ENCODE results near the gene MPC1.

Gene MPC1

DNA sequence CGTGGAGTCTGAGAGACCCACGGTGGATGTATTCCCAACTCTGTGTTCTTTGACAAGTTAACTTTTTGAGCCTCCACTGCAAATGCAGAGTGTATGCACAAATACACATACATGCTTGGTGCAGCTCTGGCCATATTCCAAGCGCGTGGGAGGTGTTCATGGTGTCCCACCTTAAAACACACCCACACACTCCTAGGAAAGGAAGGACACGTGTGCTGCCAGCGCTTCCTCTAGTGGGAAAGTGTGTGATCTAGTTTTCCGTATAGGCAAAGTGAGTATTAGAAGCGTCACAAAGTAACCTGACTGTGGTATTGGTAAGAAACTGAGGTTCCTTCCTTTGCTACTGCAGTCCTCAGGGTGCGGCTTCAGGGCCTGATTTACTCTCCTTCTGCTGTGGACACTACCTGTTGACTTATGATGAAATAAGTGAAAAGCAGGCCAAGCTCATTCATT lies 36.0 kb upstream of the MPC1 start:
- 0 out of 2 replicates have a peak overlapping the region, but pooled peaks have one; percentile 24 for H3K4me2 ChIP-seq (ENCODE audit: low read depth, low read length)
- H4K20me1 ChIP-seq (ENCODE audit: insufficient read depth, low read length) = no peaks in the 10 kb centered on the region
- H3K9me2 ChIP-seq (replicated peaks; ENCODE audit: insufficient read depth, low read length) = no peaks in the 10 kb centered on the region
- no peak overlapping the region for H3K4me3 ChIP-seq (ENCODE audit: low read length)
- no peaks in the 10 kb centered on the region for H3K79me2 ChIP-seq (ENCODE audit: low read length)
- H3K4me1 ChIP-seq (ENCODE audit: low read length) = peaks cover 25% of the 10 kb centered on the region
- TF ChIP-seq CTCF (IDR thresholded peaks at IDR 0.05; ENCODE audit: low read length) = no peak
- no peak for TF ChIP-seq EZH2phosphoT487 (IDR thresholded peaks at IDR 0.05; ENCODE audit: low read length)
- TF ChIP-seq EZH2 (optimal IDR thresholded peaks at IDR 0.05; ENCODE audit: low read depth, low read length) = no peak
- no peaks in the 10 kb centered on the region for H3K27me3 ChIP-seq (replicated peaks; ENCODE audit: insufficient read depth, low read length)
- no peak overlapping the region for H3K9ac ChIP-seq (ENCODE audit: low read length)
- H3K9me3 ChIP-seq (replicated peaks; ENCODE audit: insufficient read depth, low read length) = no peaks in the 10 kb centered on the region
- no peaks in the 10 kb centered on the region for H3K36me3 ChIP-seq (replicated peaks; ENCODE audit: insufficient read depth, low read length)
- H3F3A ChIP-seq (ENCODE audit: insufficient read depth, low read length) = peaks cover 16% of the 10 kb centered on the region
- no peak for DNase-seq
- H3K27ac ChIP-seq (ENCODE audit: low read length) = peak overlapping the region; percentile 93; the same call in 1 of the 2 replicates
- H2AFZ ChIP-seq (ENCODE audit: low read length) = no peak overlapping the region

DNA sequence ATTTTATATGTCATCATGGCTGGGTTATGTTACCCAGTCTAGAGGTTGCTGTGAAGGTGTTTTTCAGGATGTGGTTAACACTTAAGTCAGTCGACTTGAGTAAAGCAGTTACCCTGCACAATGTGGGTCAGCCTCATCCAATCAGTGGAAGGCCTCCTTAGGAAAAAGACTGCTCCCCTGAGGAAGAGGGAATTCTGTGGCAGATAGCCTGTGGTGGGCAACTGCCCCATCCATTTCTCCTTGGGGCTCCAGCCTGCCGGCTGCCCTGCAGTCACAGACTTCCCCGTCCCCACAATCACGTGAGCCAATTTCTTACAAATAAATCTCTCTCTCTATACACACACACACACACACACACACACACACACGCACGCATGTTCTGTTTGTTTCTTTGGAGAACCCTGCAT lies 34.5 kb upstream of the MPC1 start:
- H3K4me2 ChIP-seq (ENCODE audit: low read depth, low read length) = no peak overlapping the region
- peaks cover 16% of the 10 kb centered on the region for H3F3A ChIP-seq (ENCODE audit: insufficient read depth, low read length)
- H3K9me2 ChIP-seq (replicated peaks; ENCODE audit: insufficient read depth, low read length) = no peaks in the 10 kb centered on the region
- no peak for DNase-seq
- no peaks in the 10 kb centered on the region for H3K79me2 ChIP-seq (ENCODE audit: low read length)
- H3K27me3 ChIP-seq (replicated peaks; ENCODE audit: insufficient read depth, low read length) = no peaks in the 10 kb centered on the region
- peaks cover 25% of the 10 kb centered on the region for H3K4me1 ChIP-seq (ENCODE audit: low read length)
- H3K36me3 ChIP-seq (replicated peaks; ENCODE audit: insufficient read depth, low read length) = no peaks in the 10 kb centered on the region
- no peaks in the 10 kb centered on the region for H4K20me1 ChIP-seq (ENCODE audit: insufficient read depth, low read length)
- no peak for TF ChIP-seq CTCF (IDR thresholded peaks at IDR 0.05; ENCODE audit: low read length)
- no peak overlapping the region for H3K27ac ChIP-seq (ENCODE audit: low read length)
- no peak overlapping the region for H3K9ac ChIP-seq (ENCODE audit: low read length)
- no peak overlapping the region for H2AFZ ChIP-seq (ENCODE audit: low read length)
- H3K9me3 ChIP-seq (replicated peaks; ENCODE audit: insufficient read depth, low read length) = no peaks in the 10 kb centered on the region
- no peak overlapping the region for H3K4me3 ChIP-seq (ENCODE audit: low read length)

DNA sequence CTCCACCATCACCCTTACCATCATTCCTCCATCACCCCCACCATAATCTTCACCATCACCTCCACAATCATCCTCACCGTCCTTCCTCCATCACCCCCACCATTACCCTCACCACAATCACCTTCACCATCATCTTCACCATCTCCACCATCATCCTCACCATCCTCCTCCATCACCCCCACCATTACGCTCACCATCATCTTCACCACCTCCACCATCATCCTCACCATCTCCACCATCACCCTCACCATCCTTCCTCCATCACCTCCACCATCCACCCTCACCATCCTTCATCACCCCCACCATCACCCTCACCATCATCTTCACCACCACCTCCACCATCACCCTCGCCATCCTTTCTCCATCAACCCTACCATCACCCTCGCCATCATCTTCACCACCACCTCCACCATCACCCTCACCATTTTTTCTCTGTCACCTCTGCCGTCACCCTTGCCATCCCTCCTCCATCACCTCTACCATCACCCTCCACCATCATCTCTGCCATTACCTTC lies 33.1 kb upstream of the MPC1 start:
- no peak overlapping the region for H2AFZ ChIP-seq (ENCODE audit: low read length)
- DNase-seq = no peak
- H3K27me3 ChIP-seq (replicated peaks; ENCODE audit: insufficient read depth, low read length) = no peaks in the 10 kb centered on the region

More for the DNA sequence above, 33.1 kb upstream of the MPC1 start:
- H3F3A ChIP-seq (ENCODE audit: insufficient read depth, low read length) = peaks cover 16% of the 10 kb centered on the region
- H3K36me3 ChIP-seq (replicated peaks; ENCODE audit: insufficient read depth, low read length) = no peaks in the 10 kb centered on the region
- no peak overlapping the region for H3K27ac ChIP-seq (ENCODE audit: low read length)
- no peaks in the 10 kb centered on the region for H3K9me3 ChIP-seq (replicated peaks; ENCODE audit: insufficient read depth, low read length)
- H3K4me3 ChIP-seq (ENCODE audit: low read length) = no peak overlapping the region
- no peaks in the 10 kb centered on the region for H3K79me2 ChIP-seq (ENCODE audit: low read length)
- no peak overlapping the region for H3K9ac ChIP-seq (ENCODE audit: low read length)
- no peak overlapping the region for H3K4me2 ChIP-seq (ENCODE audit: low read depth, low read length)
- TF ChIP-seq EZH2phosphoT487 (IDR thresholded peaks at IDR 0.05; ENCODE audit: low read length) = no peak
- TF ChIP-seq EZH2 (optimal IDR thresholded peaks at IDR 0.05; ENCODE audit: low read depth, low read length) = no peak
- TF ChIP-seq CTCF (IDR thresholded peaks at IDR 0.05; ENCODE audit: low read length) = no peak
- H4K20me1 ChIP-seq (ENCODE audit: insufficient read depth, low read length) = no peaks in the 10 kb centered on the region
- peaks cover 25% of the 10 kb centered on the region for H3K4me1 ChIP-seq (ENCODE audit: low read length)
- H3K9me2 ChIP-seq (replicated peaks; ENCODE audit: insufficient read depth, low read length) = no peaks in the 10 kb centered on the region
